NB4 (cell line): ENCODE data around the gene DLG2.

Source experiments
- DNase-seq: peaks from one replicate; pipeline ENCODE4 v3.0.0; 2010; ENCODE audit warnings: low read depth
- H3K4me3 ChIP-seq: one replicate; pipeline ENCODE4 v1.5.1; 2011; ENCODE audit warnings: mild to moderate bottlenecking, low read depth, low read length, moderate library complexity
- MYC ChIP-seq: IDR thresholded peaks from 2 replicates; pipeline ENCODE4 v1.6.1; 2011; ENCODE audit warnings: low read depth, low read length
- POLR2A ChIP-seq: IDR thresholded peaks from 2 replicates; pipeline ENCODE4 v1.6.1; 2011; ENCODE audit warnings: mild to moderate bottlenecking; ENCODE audit not compliant: insufficient read length; ENCODE audit errors: extremely low read depth
- TF ChIP-seq, protein P1 (sequence below): IDR thresholded peaks from 2 replicates; pipeline ENCODE4 v1.6.1; 2011; ENCODE audit warnings: low read depth, low read length
- TF ChIP-seq, protein P2 (sequence below): IDR thresholded peaks from one replicate; pipeline ENCODE4 v1.5.1; 2012; ENCODE audit warnings: low read depth, low read length

Gene DLG2

DNA sequence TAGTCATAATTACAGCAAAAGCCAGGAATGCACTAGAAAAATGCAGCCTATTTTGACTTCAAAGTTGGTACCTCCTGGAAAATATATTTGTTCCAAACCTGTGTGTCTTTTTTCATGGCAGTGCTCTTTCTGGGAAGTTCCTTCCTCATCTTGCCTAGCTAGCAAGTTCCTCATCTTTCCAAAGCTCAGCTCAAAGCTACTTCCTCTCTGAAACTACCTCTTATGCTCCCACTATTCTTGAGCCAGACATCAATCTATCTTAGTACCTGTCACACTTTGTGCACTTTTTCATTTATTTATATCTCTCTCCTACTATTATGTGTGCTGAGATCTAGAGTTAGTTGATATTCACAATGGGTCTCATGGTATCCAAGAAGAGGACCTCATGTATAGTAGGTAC lies 2149.4 kb downstream of the DLG2 start:
- peak; percentile 7 for DNase-seq
- TF ChIP-seq, protein P1, sequence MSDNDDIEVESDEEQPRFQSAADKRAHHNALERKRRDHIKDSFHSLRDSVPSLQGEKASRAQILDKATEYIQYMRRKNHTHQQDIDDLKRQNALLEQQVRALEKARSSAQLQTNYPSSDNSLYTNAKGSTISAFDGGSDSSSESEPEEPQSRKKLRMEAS = no peak
- TF ChIP-seq MYC = no peak
- no peak for TF ChIP-seq POLR2A
- TF ChIP-seq, protein P2, sequence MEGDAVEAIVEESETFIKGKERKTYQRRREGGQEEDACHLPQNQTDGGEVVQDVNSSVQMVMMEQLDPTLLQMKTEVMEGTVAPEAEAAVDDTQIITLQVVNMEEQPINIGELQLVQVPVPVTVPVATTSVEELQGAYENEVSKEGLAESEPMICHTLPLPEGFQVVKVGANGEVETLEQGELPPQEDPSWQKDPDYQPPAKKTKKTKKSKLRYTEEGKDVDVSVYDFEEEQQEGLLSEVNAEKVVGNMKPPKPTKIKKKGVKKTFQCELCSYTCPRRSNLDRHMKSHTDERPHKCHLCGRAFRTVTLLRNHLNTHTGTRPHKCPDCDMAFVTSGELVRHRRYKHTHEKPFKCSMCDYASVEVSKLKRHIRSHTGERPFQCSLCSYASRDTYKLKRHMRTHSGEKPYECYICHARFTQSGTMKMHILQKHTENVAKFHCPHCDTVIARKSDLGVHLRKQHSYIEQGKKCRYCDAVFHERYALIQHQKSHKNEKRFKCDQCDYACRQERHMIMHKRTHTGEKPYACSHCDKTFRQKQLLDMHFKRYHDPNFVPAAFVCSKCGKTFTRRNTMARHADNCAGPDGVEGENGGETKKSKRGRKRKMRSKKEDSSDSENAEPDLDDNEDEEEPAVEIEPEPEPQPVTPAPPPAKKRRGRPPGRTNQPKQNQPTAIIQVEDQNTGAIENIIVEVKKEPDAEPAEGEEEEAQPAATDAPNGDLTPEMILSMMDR = no peak
- H3K4me3 ChIP-seq = no peak overlapping the region

DNA sequence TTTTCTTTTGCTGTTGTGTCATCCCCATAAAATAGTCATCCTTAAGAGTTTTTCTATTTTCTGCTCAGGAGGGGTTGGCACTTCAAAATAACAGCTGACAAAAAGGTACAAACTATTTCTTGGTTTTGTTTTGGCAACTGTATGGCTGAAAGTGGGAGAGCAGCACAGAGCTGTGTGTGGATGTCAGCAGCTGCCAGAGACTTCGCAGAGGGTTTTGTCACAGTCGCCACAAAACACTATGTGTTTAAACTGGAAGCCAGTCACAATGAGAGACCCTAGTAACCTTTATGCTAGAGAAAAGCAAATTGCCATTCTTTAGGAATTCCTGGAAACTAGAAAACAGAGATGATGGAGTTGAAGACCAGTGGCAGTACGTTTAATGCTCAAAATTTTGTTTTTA lies 2151.4 kb downstream of the DLG2 start:
- TF ChIP-seq, protein P1 = no peak
- TF ChIP-seq POLR2A (no peak), MYC (no peak)
- TF ChIP-seq, protein P2 = no peak
- no peak for DNase-seq
- H3K4me3 ChIP-seq = no peak overlapping the region

DNA sequence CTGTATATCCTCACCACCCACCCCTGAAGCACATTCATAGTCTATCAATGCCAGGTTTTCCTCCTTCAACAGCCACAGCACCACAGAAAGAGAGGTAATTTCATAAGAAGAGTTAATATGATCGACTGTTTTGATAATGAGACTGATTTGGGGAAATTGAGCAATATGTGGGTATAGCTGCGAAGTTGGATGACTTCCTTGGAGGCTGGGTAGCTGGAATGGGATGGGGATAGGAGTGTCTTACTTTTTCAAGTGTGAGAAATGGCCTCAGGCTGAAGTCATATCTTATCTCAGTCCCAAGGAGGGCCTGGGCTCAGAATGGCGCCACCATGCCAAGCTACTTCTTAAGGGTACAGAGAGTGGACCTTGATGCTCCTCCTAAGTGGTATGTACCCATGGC lies 2153.4 kb downstream of the DLG2 start:
- no peak for TF ChIP-seq MYC
- TF ChIP-seq, protein P2 = no peak
- no peak for TF ChIP-seq POLR2A
- TF ChIP-seq, protein P1 = no peak
- DNase-seq = no peak
- no peak overlapping the region for H3K4me3 ChIP-seq

DNA sequence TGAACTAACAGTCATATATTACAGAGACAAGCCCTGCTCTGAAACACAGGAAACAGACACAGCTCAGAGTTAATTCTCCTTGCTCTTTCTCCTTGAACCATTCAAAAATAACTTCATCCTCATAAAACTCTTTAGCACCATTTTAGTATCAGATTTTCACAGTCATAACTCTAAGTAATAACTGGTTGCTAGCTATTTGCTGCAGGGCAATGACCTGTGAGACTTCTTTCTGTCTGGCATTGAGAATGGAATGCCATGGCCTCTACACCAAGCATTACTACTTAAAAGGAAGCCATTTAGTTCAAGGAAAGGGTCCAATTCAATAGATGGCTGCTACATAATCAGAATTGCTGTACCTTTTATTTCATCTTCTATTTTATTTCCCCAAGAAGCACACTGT lies 2154.3 kb downstream of the DLG2 start:
- TF ChIP-seq, protein P1 = no peak
- no peak for TF ChIP-seq POLR2A
- no peak for TF ChIP-seq MYC
- TF ChIP-seq, protein P2 = no peak
- DNase-seq = no peak
- H3K4me3 ChIP-seq = no peak overlapping the region

DNA sequence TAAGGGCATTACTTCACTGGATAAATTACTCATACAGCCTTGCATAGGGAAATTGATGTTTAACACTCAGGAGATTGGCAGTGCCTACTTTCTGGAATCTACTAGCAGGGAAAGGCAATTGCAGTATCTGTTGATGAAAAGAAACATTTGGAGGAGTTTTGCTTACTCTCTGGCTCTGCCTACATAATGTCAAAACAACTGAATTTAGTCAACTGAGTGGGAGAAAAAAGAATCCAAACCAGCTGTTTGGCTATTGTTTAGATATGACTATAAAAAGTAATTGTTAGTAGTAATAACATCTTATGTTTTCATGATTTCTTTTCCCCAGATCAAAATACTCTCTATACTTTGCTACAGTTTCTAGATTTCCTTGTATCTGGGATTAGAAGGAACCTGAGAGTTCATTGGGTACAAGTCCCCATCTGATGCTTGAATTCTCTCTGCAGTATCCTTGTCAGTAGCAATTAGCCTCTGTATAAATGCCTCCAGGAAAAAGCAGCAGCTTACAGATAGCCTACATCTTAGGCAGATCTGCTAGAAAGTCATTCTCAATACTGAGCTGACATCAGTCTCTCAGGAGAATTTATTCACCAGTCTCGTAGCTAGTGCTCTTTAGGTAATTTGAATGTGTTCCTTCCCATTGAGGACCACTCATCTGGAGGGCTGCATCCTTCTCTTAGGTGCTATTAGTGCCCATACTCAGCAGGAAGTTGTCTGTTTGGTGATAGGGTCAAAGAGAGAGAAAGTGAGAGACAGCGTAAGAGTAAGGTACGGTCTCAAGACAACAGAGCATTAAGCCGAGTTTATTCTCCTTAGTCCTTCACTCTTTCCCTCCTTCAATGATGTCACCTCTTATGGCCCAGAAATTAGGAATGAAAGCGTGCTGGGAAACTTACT lies 2155.1 kb downstream of the DLG2 start:
- DNase-seq = no peak
- no peak overlapping the region for H3K4me3 ChIP-seq
- TF ChIP-seq MYC = no peak
- TF ChIP-seq, protein P1 = no peak
- TF ChIP-seq POLR2A = no peak
- TF ChIP-seq, protein P2 = no peak
